ENCODE measurements around the gene PDE4B.

DNA sequence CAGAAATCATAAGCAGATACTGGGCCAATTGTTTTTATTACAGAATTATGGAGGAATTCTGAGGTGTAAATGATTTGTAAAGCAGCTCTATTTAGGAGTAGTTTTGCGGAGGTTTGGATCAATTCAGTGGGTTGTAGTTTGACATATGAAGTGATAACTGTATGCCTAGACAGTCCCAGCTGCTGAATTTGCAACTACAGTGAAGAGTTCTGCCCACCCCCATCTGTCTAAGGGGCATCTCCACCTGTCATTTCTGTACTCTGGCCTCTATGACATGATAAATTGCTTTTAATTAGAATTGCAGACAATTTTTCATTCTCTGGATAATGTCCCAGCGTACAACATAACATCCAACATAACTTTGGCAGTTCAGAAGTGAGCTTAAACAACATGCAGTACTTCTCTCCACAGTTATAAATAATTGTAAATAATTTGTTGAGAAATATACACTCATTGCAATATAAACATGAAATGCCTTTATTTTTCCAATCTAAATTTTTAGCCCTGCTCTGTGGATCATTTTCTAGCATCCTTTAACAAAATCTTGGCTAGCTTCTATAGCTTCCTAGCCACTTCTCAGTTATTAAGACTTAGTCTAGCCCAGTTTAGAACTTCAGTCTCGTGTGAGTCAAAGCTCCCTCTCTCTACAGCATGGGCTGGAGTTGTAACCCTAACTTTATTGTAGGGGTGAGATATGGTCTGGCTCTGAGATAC lies 52.3 kb downstream of the PDE4B start:
- TF ChIP-seq CREB1 (IDR thresholded peaks at IDR 0.05) (no peak), CREB1 (CRISPR knock-in tag; IDR thresholded peaks at IDR 0.05) (no peak), MYC (CRISPR knock-in tag; IDR thresholded peaks at IDR 0.05; ENCODE audit: borderline replicate concordance) (no peak), CTCF (CRISPR knock-in tag; IDR thresholded peaks at IDR 0.05) (no peak), ELF4 (CRISPR knock-in tag; IDR thresholded peaks at IDR 0.05; ENCODE audit: borderline replicate concordance) (no peak), ATF1 (CRISPR knock-in tag; IDR thresholded peaks at IDR 0.05) (no peak), ZFP36 (IDR thresholded peaks at IDR 0.05; ENCODE audit: borderline replicate concordance, low read depth, low read length, partially characterized antibody) (no peak)
- TF ChIP-seq, protein P1, sequence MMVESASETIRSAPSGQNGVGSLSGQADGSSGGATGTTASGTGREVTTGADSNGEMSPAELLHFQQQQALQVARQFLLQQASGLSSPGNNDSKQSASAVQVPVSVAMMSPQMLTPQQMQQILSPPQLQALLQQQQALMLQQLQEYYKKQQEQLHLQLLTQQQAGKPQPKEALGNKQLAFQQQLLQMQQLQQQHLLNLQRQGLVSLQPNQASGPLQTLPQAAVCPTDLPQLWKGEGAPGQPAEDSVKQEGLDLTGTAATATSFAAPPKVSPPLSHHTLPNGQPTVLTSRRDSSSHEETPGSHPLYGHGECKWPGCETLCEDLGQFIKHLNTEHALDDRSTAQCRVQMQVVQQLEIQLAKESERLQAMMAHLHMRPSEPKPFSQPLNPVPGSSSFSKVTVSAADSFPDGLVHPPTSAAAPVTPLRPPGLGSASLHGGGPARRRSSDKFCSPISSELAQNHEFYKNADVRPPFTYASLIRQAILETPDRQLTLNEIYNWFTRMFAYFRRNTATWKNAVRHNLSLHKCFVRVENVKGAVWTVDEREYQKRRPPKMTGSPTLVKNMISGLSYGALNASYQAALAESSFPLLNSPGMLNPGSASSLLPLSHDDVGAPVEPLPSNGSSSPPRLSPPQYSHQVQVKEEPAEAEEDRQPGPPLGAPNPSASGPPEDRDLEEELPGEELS (CRISPR knock-in tag; IDR thresholded peaks at IDR 0.05) = no peak
- TF ChIP-seq, protein P2, sequence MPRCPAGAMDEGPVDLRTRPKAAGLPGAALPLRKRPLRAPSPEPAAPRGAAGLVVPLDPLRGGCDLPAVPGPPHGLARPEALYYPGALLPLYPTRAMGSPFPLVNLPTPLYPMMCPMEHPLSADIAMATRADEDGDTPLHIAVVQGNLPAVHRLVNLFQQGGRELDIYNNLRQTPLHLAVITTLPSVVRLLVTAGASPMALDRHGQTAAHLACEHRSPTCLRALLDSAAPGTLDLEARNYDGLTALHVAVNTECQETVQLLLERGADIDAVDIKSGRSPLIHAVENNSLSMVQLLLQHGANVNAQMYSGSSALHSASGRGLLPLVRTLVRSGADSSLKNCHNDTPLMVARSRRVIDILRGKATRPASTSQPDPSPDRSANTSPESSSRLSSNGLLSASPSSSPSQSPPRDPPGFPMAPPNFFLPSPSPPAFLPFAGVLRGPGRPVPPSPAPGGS (CRISPR knock-in tag; IDR thresholded peaks at IDR 0.05) = no peak

Measured in HepG2 (cell line).